ENCODE measurements around the gene DDTL. TPM values are rescaled to one million over a fixed set of nuclear protein-coding genes. Genes with fewer than 3 reads are reported as not detected.
A peak's percentile ranks its signal among the peaks of the same experiment; 100 is the strongest.
"Not testable (repeated sequence)": the region's sequence is repeated elsewhere in the genome, so short reads cannot be mapped to it uniquely, and the experiment has no call there.

DDTL gene
- total RNA-seq, 1 donor from 2014 or later = not detected

- H3K4me3 Mint-ChIP-seq; H3K27me3 Mint-ChIP-seq; DNase-seq (ENCODE audit: extremely low spot score, unreplicated experiment); H3K36me3 Mint-ChIP-seq; H3K9me3 Mint-ChIP-seq; H3K27ac Mint-ChIP-seq; H3K4me1 Mint-ChIP-seq (ENCODE audit: unreplicated experiment): not testable (repeated sequence)
- TF ChIP-seq CTCF (conservative IDR thresholded peaks at IDR 0.05) = peak; percentile 21
Observed at GRCh38 chr22:23974836-23975352, 8.2 kb downstream of the DDTL start.

GRCh38 chr22:23977304-23977703 lies 10.6 kb downstream of the DDTL start:
- H3K4me3 Mint-ChIP-seq; H3K36me3 Mint-ChIP-seq; H3K9me3 Mint-ChIP-seq; H3K27ac Mint-ChIP-seq; DNase-seq (ENCODE audit: extremely low spot score, unreplicated experiment); H3K4me1 Mint-ChIP-seq (ENCODE audit: unreplicated experiment); H3K27me3 Mint-ChIP-seq: not testable (repeated sequence)

- not testable (repeated sequence) for DNase-seq (ENCODE audit: extremely low spot score, unreplicated experiment); H3K4me1 Mint-ChIP-seq (ENCODE audit: unreplicated experiment); H3K4me3 Mint-ChIP-seq; H3K36me3 Mint-ChIP-seq; H3K27me3 Mint-ChIP-seq; H3K27ac Mint-ChIP-seq; H3K9me3 Mint-ChIP-seq
Observed at GRCh38 chr22:23979557-23980240, 13.0 kb downstream of the DDTL start, which contains the start of gene GSTT2. Gene GSTT2 (plus strand): TSS chr22:23980134.

GRCh38 chr22:23980567-23980966 lies 13.9 kb downstream of the DDTL start:
- H3K9me3 Mint-ChIP-seq; DNase-seq (ENCODE audit: extremely low spot score, unreplicated experiment): not testable (repeated sequence)

GRCh38 chr22:23984430-23984829 lies 17.7 kb downstream of the DDTL start:
- no peaks in the 10 kb centered on the region for H3K36me3 Mint-ChIP-seq
- no peaks in the 10 kb centered on the region for H3K27me3 Mint-ChIP-seq
- no peak overlapping the region for H3K4me3 Mint-ChIP-seq

More at GRCh38 chr22:23980567-23980966, 13.9 kb downstream of the DDTL start:
- not testable (repeated sequence) for H3K27me3 Mint-ChIP-seq; H3K36me3 Mint-ChIP-seq; H3K4me3 Mint-ChIP-seq; H3K27ac Mint-ChIP-seq; H3K4me1 Mint-ChIP-seq (ENCODE audit: unreplicated experiment)

GRCh38 chr22:23986089-23986488 lies 19.4 kb downstream of the DDTL start:
- H3K36me3 Mint-ChIP-seq; H3K4me1 Mint-ChIP-seq (ENCODE audit: unreplicated experiment); H3K9me3 Mint-ChIP-seq; H3K27me3 Mint-ChIP-seq; DNase-seq (ENCODE audit: extremely low spot score, unreplicated experiment); H3K4me3 Mint-ChIP-seq; H3K27ac Mint-ChIP-seq: not testable (repeated sequence)

More at GRCh38 chr22:23984430-23984829, 17.7 kb downstream of the DDTL start:
- Mint-ChIP-seq H3K4me1 (ENCODE audit: unreplicated experiment) (no peaks in the 10 kb centered on the region), H3K9me3 (no peaks in the 10 kb centered on the region), H3K27ac (no peak overlapping the region)
- no peak for DNase-seq (ENCODE audit: extremely low spot score, unreplicated experiment)
- TF ChIP-seq CTCF (conservative IDR thresholded peaks at IDR 0.05) = no peak

GRCh38 chr22:23986538-23987178 lies 20.0 kb downstream of the DDTL start:
- H3K27ac Mint-ChIP-seq; H3K4me1 Mint-ChIP-seq (ENCODE audit: unreplicated experiment); DNase-seq (ENCODE audit: extremely low spot score, unreplicated experiment); H3K9me3 Mint-ChIP-seq; H3K4me3 Mint-ChIP-seq; H3K36me3 Mint-ChIP-seq; H3K27me3 Mint-ChIP-seq: not testable (repeated sequence)

- H3K27ac Mint-ChIP-seq; H3K36me3 Mint-ChIP-seq; DNase-seq (ENCODE audit: extremely low spot score, unreplicated experiment); H3K9me3 Mint-ChIP-seq; H3K27me3 Mint-ChIP-seq; H3K4me3 Mint-ChIP-seq; H3K4me1 Mint-ChIP-seq (ENCODE audit: unreplicated experiment): not testable (repeated sequence)
Observed at GRCh38 chr22:23989583-23990244, 23.0 kb downstream of the DDTL start.

- not testable (repeated sequence) for H3K27ac Mint-ChIP-seq; H3K9me3 Mint-ChIP-seq; H3K4me1 Mint-ChIP-seq (ENCODE audit: unreplicated experiment); DNase-seq (ENCODE audit: extremely low spot score, unreplicated experiment); H3K4me3 Mint-ChIP-seq; H3K36me3 Mint-ChIP-seq; H3K27me3 Mint-ChIP-seq
Observed at GRCh38 chr22:23993080-23993479, 26.4 kb downstream of the DDTL start.

GRCh38 chr22:23993581-23994177 lies 27.0 kb downstream of the DDTL start:
- H3K9me3 Mint-ChIP-seq; H3K4me3 Mint-ChIP-seq; H3K36me3 Mint-ChIP-seq; H3K4me1 Mint-ChIP-seq (ENCODE audit: unreplicated experiment); H3K27me3 Mint-ChIP-seq; H3K27ac Mint-ChIP-seq; DNase-seq (ENCODE audit: extremely low spot score, unreplicated experiment): not testable (repeated sequence)

All from type B pancreatic cell (in vitro differentiated cells).